NT2/D1 (cell line): ENCODE results near the gene TEK.

ENCODE experiments used
- YY1 ChIP-seq: IDR thresholded peaks from 2 replicates; pipeline ENCODE4 v1.6.1; 2011; ENCODE audit not compliant: insufficient read length, insufficient read depth
- ZNF274 ChIP-seq: IDR thresholded peaks from 2 replicates; pipeline ENCODE4 v1.6.1; 2011; ENCODE audit warnings: mild to moderate bottlenecking, low read depth, low read length

- no peak for TF ChIP-seq ZNF274
- TF ChIP-seq YY1: no peak
Measured at GRCh38 chr9:27065288-27065687, 43.7 kb upstream of the TEK start.
